Mesothelial cell of epicardium (in vitro differentiated cells): ENCODE results near the gene HPS5. TPM values are rescaled to one million over a fixed set of nuclear protein-coding genes. Genes with fewer than 3 reads are reported as not detected.
"Not testable (repeated sequence)": the region's sequence is repeated elsewhere in the genome, so short reads cannot be mapped to it uniquely, and the experiment has no call there.

Source experiments
- DNase-seq, 2 experiments: peaks; one replicate each; pipeline ENCODE4 v3.0.0; 2021; ENCODE audit warnings: low spot score in 2 of 2; ENCODE audit not compliant: unreplicated experiment in 2 of 2
- H3K27ac Mint-ChIP-seq: 2 replicates; pipeline ENCODE4 v1.8.0; 2021; ENCODE audit warnings: mixed read lengths
- H3K27me3 Mint-ChIP-seq: 2 replicates; pipeline ENCODE4 v1.8.0; 2021; ENCODE audit warnings: low read depth, mixed read lengths
- H3K36me3 Mint-ChIP-seq: 2 replicates; pipeline ENCODE4 v1.8.0; 2021; ENCODE audit warnings: mixed read lengths
- H3K4me1 Mint-ChIP-seq: 2 replicates; pipeline ENCODE4 v1.8.0; 2021; ENCODE audit warnings: mixed read lengths
- H3K4me3 Mint-ChIP-seq: 2 replicates; pipeline ENCODE4 v1.8.0; 2021; ENCODE audit warnings: mild to moderate bottlenecking, moderate library complexity, mixed read lengths
- H3K9me3 Mint-ChIP-seq: 2 replicates; pipeline ENCODE4 v1.8.0; 2021; ENCODE audit warnings: mixed read lengths
- CTCF ChIP-seq: fragments of 200-600 bp; sonication (generic); IDR thresholded peaks from one replicate; pipeline ENCODE4 v1.5.0; 2021; ENCODE audit warnings: antibody characterized with exemption; ENCODE audit not compliant: unreplicated experiment
- total RNA-seq: library from RNA; stranded (reverse); gene quantifications from 3 replicates; pipeline ENCODE4 v1.2.1, GENCODE V29; 2021

HPS5 gene
- total RNA-seq, 1 donor from 2014 or later: 21.4 TPM

- Mint-ChIP-seq H3K9me3 (no peaks in the 10 kb centered on the region), H3K4me1 (no peaks in the 10 kb centered on the region), H3K27ac (no peak overlapping the region), H3K4me3 (no peak overlapping the region), H3K27me3 (no peaks in the 10 kb centered on the region), H3K36me3 (peaks cover 50% of the 10 kb centered on the region)
- DNase-seq: no peak
- no peak for TF ChIP-seq CTCF
Observed at GRCh38 chr11:18282626-18283025, 39.3 kb downstream of the HPS5 start.

GRCh38 chr11:18280438-18281045 lies 41.4 kb downstream of the HPS5 start:
- H3K4me1 Mint-ChIP-seq: no peaks in the 10 kb centered on the region
- no peak for DNase-seq
- peaks cover 44% of the 10 kb centered on the region for H3K36me3 Mint-ChIP-seq
- H3K27ac Mint-ChIP-seq: no peak overlapping the region
- TF ChIP-seq CTCF: no peak
- no peaks in the 10 kb centered on the region for H3K9me3 Mint-ChIP-seq
- H3K27me3 Mint-ChIP-seq: no peaks in the 10 kb centered on the region
- no peak overlapping the region for H3K4me3 Mint-ChIP-seq

GRCh38 chr11:18277565-18278271 lies 44.2 kb downstream of the HPS5 start:
- Mint-ChIP-seq H3K27me3 (no peaks in the 10 kb centered on the region), H3K4me1 (no peaks in the 10 kb centered on the region), H3K36me3 (peaks cover 43% of the 10 kb centered on the region), H3K9me3 (peaks cover 3% of the 10 kb centered on the region), H3K4me3 (no peak overlapping the region), H3K27ac (no peak overlapping the region)
- no peak for DNase-seq
- no peak for TF ChIP-seq CTCF

- H3K36me3 Mint-ChIP-seq: peaks cover 9% of the 10 kb centered on the region
- H3K4me1 Mint-ChIP-seq: no peaks in the 10 kb centered on the region
- no peaks in the 10 kb centered on the region for H3K27me3 Mint-ChIP-seq
- no peak overlapping the region for H3K27ac Mint-ChIP-seq
- no peak for DNase-seq
- H3K4me3 Mint-ChIP-seq: no peak overlapping the region
- H3K9me3 Mint-ChIP-seq: peaks cover 3% of the 10 kb centered on the region
- no peak for TF ChIP-seq CTCF
Observed at GRCh38 chr11:18271206-18271605, 50.7 kb downstream of the HPS5 start.

GRCh38 chr11:18270102-18270501 lies 51.8 kb downstream of the HPS5 start:
- no peak for DNase-seq
- Mint-ChIP-seq H3K36me3 (peaks cover 6% of the 10 kb centered on the region), H3K27me3 (no peaks in the 10 kb centered on the region), H3K27ac (no peak overlapping the region), H3K9me3 (no peaks in the 10 kb centered on the region), H3K4me3 (no peak overlapping the region), H3K4me1 (no peaks in the 10 kb centered on the region)
- TF ChIP-seq CTCF: no peak

GRCh38 chr11:18269252-18269651 lies 52.7 kb downstream of the HPS5 start:
- H3K36me3 Mint-ChIP-seq, DNase-seq, H3K27ac Mint-ChIP-seq, H3K4me3 Mint-ChIP-seq, H3K27me3 Mint-ChIP-seq, H3K4me1 Mint-ChIP-seq, H3K9me3 Mint-ChIP-seq: not testable (repeated sequence)

- H3K27me3 Mint-ChIP-seq, H3K27ac Mint-ChIP-seq, H3K9me3 Mint-ChIP-seq, H3K4me1 Mint-ChIP-seq, H3K4me3 Mint-ChIP-seq, DNase-seq, H3K36me3 Mint-ChIP-seq: not testable (repeated sequence)
Observed at GRCh38 chr11:18267335-18268133, 54.4 kb downstream of the HPS5 start.
